Glutamatergic neuron (in vitro differentiated cells): ENCODE measurements around the gene RPL28. TPM values are rescaled to one million over a fixed set of nuclear protein-coding genes. Genes with fewer than 3 reads are reported as not detected.

ENCODE experiments used
- DNase-seq: peaks from one replicate; pipeline ENCODE4 v3.0.0; 2022
- H3K27ac Mint-ChIP-seq: one replicate; pipeline ENCODE4 v1.8.0; 2020; ENCODE audit warnings: mild to moderate bottlenecking, mixed read lengths, inconsistent platforms; ENCODE audit not compliant: unreplicated experiment
- H3K27me3 Mint-ChIP-seq: one replicate; pipeline ENCODE4 v1.8.0; 2020; ENCODE audit warnings: mild to moderate bottlenecking, moderate library complexity, mixed read lengths, inconsistent platforms; ENCODE audit not compliant: unreplicated experiment
- H3K36me3 Mint-ChIP-seq: one replicate; pipeline ENCODE4 v1.8.0; 2020; ENCODE audit warnings: mild to moderate bottlenecking, mixed read lengths, inconsistent platforms; ENCODE audit not compliant: unreplicated experiment
- H3K4me1 Mint-ChIP-seq: one replicate; pipeline ENCODE4 v1.8.0; 2020; ENCODE audit warnings: mild to moderate bottlenecking, low read depth, mixed read lengths, inconsistent platforms; ENCODE audit not compliant: unreplicated experiment
- H3K4me3 Mint-ChIP-seq: one replicate; pipeline ENCODE4 v1.8.0; 2020; ENCODE audit warnings: mild to moderate bottlenecking, mixed read lengths, inconsistent platforms; ENCODE audit not compliant: unreplicated experiment
- H3K9me3 Mint-ChIP-seq: one replicate; pipeline ENCODE4 v1.8.0; 2020; ENCODE audit warnings: mild to moderate bottlenecking, moderate library complexity, mixed read lengths, inconsistent platforms; ENCODE audit not compliant: unreplicated experiment
- CTCF ChIP-seq: fragments of 200-600 bp; sonication (generic); IDR thresholded peaks from one replicate; pipeline ENCODE4 v1.5.0; 2021; ENCODE audit not compliant: partially characterized antibody, unreplicated experiment
- total RNA-seq: library from RNA; stranded (reverse); fragmentation: NEBNext Ultra II Directional; extraction: Animal tissue kit (Norgen Biotek cat#: 25700); gene quantifications from one replicate; pipeline ENCODE4 v1.2.1, GENCODE V29; 2021; ENCODE audit not compliant: unreplicated experiment

The RPL28 gene
- total RNA-seq, 1 donor from 2014 or later = 1,087 TPM

DNA sequence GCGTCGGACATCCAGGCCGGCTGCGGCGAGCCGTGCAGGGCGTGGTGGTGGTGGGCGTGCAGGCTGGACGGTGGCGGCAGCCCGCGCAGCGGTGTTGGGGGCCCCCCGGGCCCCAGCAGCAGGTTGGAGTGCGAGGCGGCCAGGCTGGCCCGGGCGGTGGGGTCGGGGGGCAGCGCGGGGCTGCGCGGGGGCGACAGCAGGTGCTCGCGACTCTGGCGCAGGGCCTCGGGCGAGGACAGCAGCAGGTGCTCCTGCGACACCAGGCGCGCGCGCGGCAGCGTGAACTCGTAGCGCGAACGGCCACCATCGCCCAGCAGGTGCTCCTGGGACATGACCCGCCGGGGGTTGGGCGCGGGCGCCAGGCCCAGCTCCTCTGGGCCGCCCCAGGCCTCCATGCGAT lies 47.6 kb downstream of the RPL28 start:
- H3K27ac Mint-ChIP-seq = no peak overlapping the region
- DNase-seq = no peak
- H3K36me3 Mint-ChIP-seq = peaks cover 7% of the 10 kb centered on the region
- H3K27me3 Mint-ChIP-seq = no peaks in the 10 kb centered on the region
- H3K4me3 Mint-ChIP-seq = no peak overlapping the region
- peaks cover 10% of the 10 kb centered on the region for H3K9me3 Mint-ChIP-seq
- no peaks in the 10 kb centered on the region for H3K4me1 Mint-ChIP-seq
- no peak for TF ChIP-seq CTCF

DNA sequence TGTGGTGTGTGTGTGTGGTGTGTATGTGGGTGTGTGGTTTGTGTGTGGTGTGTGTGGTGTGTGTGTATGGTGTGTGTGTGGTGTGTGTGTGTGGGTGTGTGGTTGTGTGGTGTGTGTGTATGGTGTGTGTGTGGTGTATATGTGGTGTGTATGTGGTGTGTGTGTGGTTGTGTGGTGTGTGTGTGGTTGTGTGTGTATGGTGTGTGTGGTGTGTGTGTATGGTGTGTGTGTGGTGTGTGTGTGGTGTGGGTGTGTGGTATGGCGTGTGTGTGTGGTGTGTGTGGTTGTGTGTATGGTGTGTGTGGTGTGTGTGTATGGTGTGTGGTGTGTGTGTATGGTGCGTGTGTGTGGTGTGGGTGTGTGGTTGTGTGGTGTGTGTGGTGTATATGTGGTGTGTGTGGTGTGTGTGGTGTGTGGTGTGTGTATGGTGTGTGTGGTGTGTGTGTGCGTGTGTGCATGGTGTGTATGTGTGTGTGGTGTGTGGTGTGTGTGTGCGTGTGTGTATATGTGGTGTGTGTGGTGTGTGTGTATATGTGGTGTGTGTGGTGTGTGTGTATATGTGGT lies 48.7 kb downstream of the RPL28 start:
- Mint-ChIP-seq H3K27ac (no peak overlapping the region), H3K4me3 (no peak overlapping the region), H3K27me3 (peaks cover 7% of the 10 kb centered on the region), H3K4me1 (no peaks in the 10 kb centered on the region), H3K9me3 (peaks cover 14% of the 10 kb centered on the region), H3K36me3 (peaks cover 13% of the 10 kb centered on the region)
- no peak for TF ChIP-seq CTCF
- DNase-seq = no peak

DNA sequence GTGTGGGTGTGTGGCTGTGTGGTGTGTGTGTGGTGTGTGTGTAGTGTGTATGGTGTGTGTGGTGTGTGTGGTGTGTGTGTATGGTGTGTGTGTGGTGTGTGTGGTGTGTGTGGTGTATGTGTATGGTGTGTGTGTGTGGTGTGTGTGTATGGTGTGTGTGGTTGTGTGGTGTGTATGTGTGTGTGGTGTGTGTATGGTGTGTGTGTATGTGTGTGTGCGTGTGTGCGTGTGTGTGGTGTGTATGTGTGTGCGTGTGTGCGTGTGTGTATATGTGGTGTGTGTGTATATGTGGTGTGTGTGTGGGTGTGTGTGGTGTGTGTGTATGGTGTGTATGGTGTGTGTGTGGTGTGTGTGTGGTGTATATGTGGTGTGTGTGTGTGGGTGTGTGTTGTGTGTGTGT lies 49.3 kb downstream of the RPL28 start:
- Mint-ChIP-seq H3K4me3 (no peak overlapping the region), H3K27ac (no peak overlapping the region), H3K9me3 (peaks cover 16% of the 10 kb centered on the region), H3K4me1 (no peaks in the 10 kb centered on the region), H3K36me3 (peaks cover 15% of the 10 kb centered on the region), H3K27me3 (peaks cover 10% of the 10 kb centered on the region)
- TF ChIP-seq CTCF = no peak
- DNase-seq = no peak

- DNase-seq = no peak
- Mint-ChIP-seq H3K4me1 (peaks cover 10% of the 10 kb centered on the region), H3K9me3 (peaks cover 12% of the 10 kb centered on the region), H3K27me3 (peaks cover 23% of the 10 kb centered on the region), H3K4me3 (no peak overlapping the region), H3K27ac (no peak overlapping the region), H3K36me3 (peaks cover 17% of the 10 kb centered on the region)
- TF ChIP-seq CTCF = no peak
Measured at GRCh38 chr19:55436847-55437246, 51.1 kb downstream of the RPL28 start.

DNA sequence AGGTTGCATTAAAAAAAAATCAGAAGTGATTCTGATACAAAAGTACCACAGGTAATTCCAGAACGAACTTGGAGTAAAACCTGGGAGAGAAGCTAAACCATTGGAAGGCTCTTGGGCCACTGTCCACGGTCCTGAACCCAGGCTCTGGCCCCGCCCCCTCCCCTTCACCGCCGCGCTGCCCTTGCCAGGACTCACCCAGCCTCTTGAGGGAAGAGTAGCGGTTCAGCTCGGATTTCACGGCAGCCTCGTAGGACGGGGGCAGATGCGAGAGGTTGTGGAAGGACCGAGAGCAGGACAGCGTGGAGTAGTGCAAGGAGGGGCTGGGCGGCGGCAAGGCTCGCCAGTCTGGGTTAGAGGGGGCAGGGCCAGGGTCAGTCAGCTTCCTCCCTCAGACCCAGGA lies 51.7 kb downstream of the RPL28 start:
- Mint-ChIP-seq H3K4me1 (peaks cover 10% of the 10 kb centered on the region), H3K27ac (no peak overlapping the region), H3K36me3 (peaks cover 17% of the 10 kb centered on the region), H3K27me3 (peaks cover 23% of the 10 kb centered on the region), H3K9me3 (peaks cover 12% of the 10 kb centered on the region), H3K4me3 (no peak overlapping the region)
- peak; percentile 60 for DNase-seq
- TF ChIP-seq CTCF = no peak
